Stomach smooth muscle (tissue), 2 donors: ENCODE results near the gene SYCP2.
"Not testable (repeated sequence)": the region's sequence is repeated elsewhere in the genome, so short reads cannot be mapped to it uniquely, and the experiment has no call there.

Source experiments
- H3K27ac ChIP-seq: one replicate; pipeline ENCODE4 v1.7.0; 2013; ENCODE audit warnings: mild to moderate bottlenecking, low read length, inconsistent platforms
- H3K27me3 ChIP-seq, 2 donors: one replicate each; pipeline ENCODE4 v1.7.0; 2013; ENCODE audit warnings: low read length in 2 of 2; ENCODE audit not compliant: insufficient read depth in 2 of 2, control insufficient read depth in 1 of 2
- H3K36me3 ChIP-seq, 2 donors: one replicate each; pipeline ENCODE4 v1.7.0; 2013; ENCODE audit warnings: low read length in 2 of 2; ENCODE audit not compliant: control insufficient read depth in 2 of 2, insufficient read depth in 2 of 2
- H3K4me1 ChIP-seq: one replicate; pipeline ENCODE4 v1.7.0; 2013; ENCODE audit warnings: low read length; ENCODE audit not compliant: control insufficient read depth, insufficient read depth
- H3K4me3 ChIP-seq, 2 donors: one replicate each; pipeline ENCODE4 v1.7.0; 2013; ENCODE audit warnings: low read length in 2 of 2
- H3K9ac ChIP-seq, 2 donors: one replicate each; pipeline ENCODE4 v1.7.0; 2013; ENCODE audit warnings: low read length in 2 of 2, mild to moderate bottlenecking in 1 of 2
- H3K9me3 ChIP-seq, 2 donors: one replicate each; pipeline ENCODE4 v1.7.0; 2013; ENCODE audit warnings: low read length in 2 of 2; ENCODE audit not compliant: control insufficient read depth in 2 of 2
- donor health status: healthy.
- donor health status: Pancreatic carcinoma.

The SYCP2 gene

GRCh38 chr20:59908855-59909254 is 24.6 kb downstream of the SYCP2 start:
- Histone ChIP-seq H3K4me1 (no peaks in the 10 kb centered on the region), H3K9me3 (no peaks in the 10 kb centered on the region), H3K27ac (no peak overlapping the region), H3K36me3 (no peaks in the 10 kb centered on the region), H3K4me3 (no peak overlapping the region), H3K27me3 (no peaks in the 10 kb centered on the region), H3K9ac (no peak overlapping the region)

- no peak overlapping the region for H3K4me3 ChIP-seq
- H3K9me3 ChIP-seq: no peaks in the 10 kb centered on the region
- H3K27ac ChIP-seq: no peak overlapping the region
- H3K9ac ChIP-seq: no peak overlapping the region
- H3K4me1 ChIP-seq: no peaks in the 10 kb centered on the region
- no peaks in the 10 kb centered on the region for H3K27me3 ChIP-seq
- no peaks in the 10 kb centered on the region for H3K36me3 ChIP-seq
Measured at GRCh38 chr20:59903621-59904020, 29.8 kb downstream of the SYCP2 start.

GRCh38 chr20:59902470-59902869 is 31.0 kb downstream of the SYCP2 start:
- H3K9ac ChIP-seq: no peak overlapping the region
- no peaks in the 10 kb centered on the region for H3K27me3 ChIP-seq
- H3K4me1 ChIP-seq: no peaks in the 10 kb centered on the region
- no peak overlapping the region for H3K27ac ChIP-seq
- no peaks in the 10 kb centered on the region for H3K9me3 ChIP-seq
- no peaks in the 10 kb centered on the region for H3K36me3 ChIP-seq
- no peak overlapping the region for H3K4me3 ChIP-seq

- Histone ChIP-seq H3K36me3 (no peaks in the 10 kb centered on the region), H3K27me3 (no peaks in the 10 kb centered on the region), H3K9ac (no peak overlapping the region), H3K4me3 (no peak overlapping the region), H3K9me3 (no peaks in the 10 kb centered on the region), H3K4me1 (no peaks in the 10 kb centered on the region), H3K27ac (no peak overlapping the region)
Measured at GRCh38 chr20:59895908-59896307, 37.5 kb downstream of the SYCP2 start.

GRCh38 chr20:59891581-59891980 is 41.9 kb downstream of the SYCP2 start:
- no peaks in the 10 kb centered on the region for H3K4me1 ChIP-seq
- H3K9me3 ChIP-seq: no peaks in the 10 kb centered on the region
- H3K36me3 ChIP-seq: no peaks in the 10 kb centered on the region

GRCh38 chr20:59890035-59890434 is 43.4 kb downstream of the SYCP2 start:
- not testable (repeated sequence) for H3K27ac ChIP-seq

More at GRCh38 chr20:59891581-59891980, 41.9 kb downstream of the SYCP2 start:
- Histone ChIP-seq H3K9ac (no peak overlapping the region), H3K27ac (no peak overlapping the region), H3K4me3 (no peak overlapping the region), H3K27me3 (no peaks in the 10 kb centered on the region)

GRCh38 chr20:59888050-59888449 is 45.4 kb downstream of the SYCP2 start:
- H3K9ac ChIP-seq: no peak overlapping the region
- no peak overlapping the region for H3K27ac ChIP-seq
- no peaks in the 10 kb centered on the region for H3K36me3 ChIP-seq
- H3K27me3 ChIP-seq: no peaks in the 10 kb centered on the region
- H3K9me3 ChIP-seq: no peaks in the 10 kb centered on the region
- H3K4me1 ChIP-seq: no peaks in the 10 kb centered on the region
- no peak overlapping the region for H3K4me3 ChIP-seq

More at GRCh38 chr20:59890035-59890434, 43.4 kb downstream of the SYCP2 start:
- not testable (repeated sequence) for H3K4me3 ChIP-seq, H3K27me3 ChIP-seq, H3K4me1 ChIP-seq, H3K36me3 ChIP-seq, H3K9me3 ChIP-seq, H3K9ac ChIP-seq

- no peak overlapping the region for H3K9ac ChIP-seq
- H3K4me1 ChIP-seq: no peaks in the 10 kb centered on the region
- H3K27ac ChIP-seq: no peak overlapping the region
- H3K27me3 ChIP-seq: no peaks in the 10 kb centered on the region
- H3K36me3 ChIP-seq: no peaks in the 10 kb centered on the region
- H3K9me3 ChIP-seq: no peaks in the 10 kb centered on the region
- H3K4me3 ChIP-seq: no peak overlapping the region
Measured at GRCh38 chr20:59884494-59884893, 48.9 kb downstream of the SYCP2 start.

- Histone ChIP-seq H3K36me3 (no peaks in the 10 kb centered on the region), H3K9me3 (no peaks in the 10 kb centered on the region), H3K9ac (no peak overlapping the region), H3K4me3 (no peak overlapping the region), H3K27ac (no peak overlapping the region), H3K27me3 (no peaks in the 10 kb centered on the region), H3K4me1 (no peaks in the 10 kb centered on the region)
Measured at GRCh38 chr20:59880198-59880597, 53.2 kb downstream of the SYCP2 start.

- Histone ChIP-seq H3K9me3 (no peaks in the 10 kb centered on the region), H3K27ac (no peak overlapping the region), H3K4me3 (no peak overlapping the region), H3K4me1 (no peaks in the 10 kb centered on the region), H3K36me3 (no peaks in the 10 kb centered on the region), H3K27me3 (no peaks in the 10 kb centered on the region), H3K9ac (no peak overlapping the region)
Measured at GRCh38 chr20:59873409-59873808, 60.0 kb downstream of the SYCP2 start.

- H3K27ac ChIP-seq: no peak overlapping the region
- H3K9me3 ChIP-seq: no peaks in the 10 kb centered on the region
- H3K36me3 ChIP-seq: no peaks in the 10 kb centered on the region
- H3K9ac ChIP-seq: no peak overlapping the region
- no peaks in the 10 kb centered on the region for H3K27me3 ChIP-seq
- no peak overlapping the region for H3K4me3 ChIP-seq
- no peaks in the 10 kb centered on the region for H3K4me1 ChIP-seq
Measured at GRCh38 chr20:59871096-59871495, 62.3 kb downstream of the SYCP2 start.
